DMS53 (cell line): ENCODE measurements around the gene INPP5D.

ENCODE experiments used
- DNase-seq: peaks from one replicate; lab custom pipeline; 2025; lab: John Stamatoyannopoulos, UW

INPP5D gene

DNA sequence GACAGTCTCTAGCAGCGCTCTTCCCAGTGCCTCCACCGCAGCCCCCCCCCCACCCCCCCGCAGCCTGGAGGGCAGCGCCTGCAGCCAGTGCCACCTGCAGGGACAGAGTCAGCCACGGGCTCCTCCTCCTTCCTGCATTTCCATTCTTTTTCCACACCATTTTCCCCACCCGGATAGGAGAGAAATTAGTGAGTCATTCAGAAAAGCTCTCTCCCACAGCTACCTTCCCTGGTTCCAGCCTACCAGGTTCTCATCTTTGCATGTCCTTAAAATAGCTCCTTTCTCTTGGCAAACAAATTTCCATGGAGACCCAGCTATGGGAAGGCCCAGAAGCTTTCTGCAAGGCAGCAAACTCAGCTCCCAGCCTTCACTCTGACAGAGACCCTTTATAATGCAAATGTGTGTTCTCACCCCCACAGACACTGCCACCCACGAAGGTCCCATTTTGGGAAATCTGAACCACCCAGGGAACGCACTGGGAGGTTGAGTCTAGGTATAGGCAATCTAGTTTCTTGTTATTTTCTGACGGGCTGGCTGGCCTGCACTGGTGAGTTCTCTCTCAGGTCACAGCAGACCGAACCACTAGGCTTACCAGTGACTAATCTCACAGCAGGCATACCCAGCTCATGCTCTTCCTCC, 149.5 kb downstream of the INPP5D start:
- DNase-seq: peak; percentile 8

DNA sequence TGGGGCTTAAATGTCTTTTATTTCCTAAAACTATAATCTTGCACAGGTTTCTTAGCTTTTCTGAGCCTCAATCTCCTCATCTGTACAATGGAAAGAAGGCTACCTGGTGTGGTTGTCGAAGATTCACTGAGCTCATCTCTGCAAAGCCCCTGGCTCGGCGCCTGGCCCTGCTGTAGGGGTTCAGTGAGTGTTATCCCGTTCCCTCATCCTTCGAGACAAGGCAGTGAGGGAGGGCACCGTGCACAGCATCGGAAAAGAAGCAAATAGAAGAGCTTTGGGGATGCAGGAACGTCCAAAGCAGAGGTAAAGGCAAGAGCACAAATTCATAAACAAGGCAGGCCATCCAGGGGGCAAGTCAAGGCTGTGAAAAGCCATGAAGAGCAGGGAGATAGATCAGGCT, 150.1 kb downstream of the INPP5D start:
- no peak for DNase-seq

DNA sequence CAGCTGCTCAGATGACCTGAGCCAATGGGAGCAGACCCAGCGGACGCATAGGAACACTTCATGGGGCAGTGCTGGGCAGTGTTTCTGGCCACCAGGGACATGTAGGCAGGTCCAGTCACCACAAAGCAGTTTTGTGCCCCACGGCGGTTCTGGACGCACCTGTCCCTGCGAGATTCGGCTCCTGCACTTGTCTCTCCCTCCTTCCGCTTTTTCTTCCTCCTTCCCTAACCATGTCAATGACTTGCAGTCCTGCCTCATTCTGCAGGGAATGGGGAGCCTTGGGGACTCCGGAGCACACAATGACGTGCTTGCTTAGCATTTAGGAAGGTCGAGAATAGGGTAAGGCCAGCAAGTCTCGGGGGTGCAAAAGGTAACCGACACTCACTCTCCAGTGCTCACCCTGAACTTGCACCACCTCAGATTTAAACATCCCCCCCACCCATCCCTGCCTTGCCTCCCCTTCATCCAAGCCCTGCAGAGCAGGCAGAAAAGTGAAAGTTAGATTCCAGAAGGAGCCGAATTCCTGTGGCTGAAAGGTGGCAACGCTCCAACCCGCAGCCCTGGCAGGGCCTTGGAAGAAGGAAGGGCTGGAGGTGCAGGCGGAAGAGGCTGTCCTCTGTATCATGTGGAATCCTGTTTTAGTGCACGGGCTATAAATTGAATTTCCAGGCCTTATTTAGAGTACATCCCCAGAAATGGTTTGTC, 150.9 kb downstream of the INPP5D start:
- no peak for DNase-seq

DNA sequence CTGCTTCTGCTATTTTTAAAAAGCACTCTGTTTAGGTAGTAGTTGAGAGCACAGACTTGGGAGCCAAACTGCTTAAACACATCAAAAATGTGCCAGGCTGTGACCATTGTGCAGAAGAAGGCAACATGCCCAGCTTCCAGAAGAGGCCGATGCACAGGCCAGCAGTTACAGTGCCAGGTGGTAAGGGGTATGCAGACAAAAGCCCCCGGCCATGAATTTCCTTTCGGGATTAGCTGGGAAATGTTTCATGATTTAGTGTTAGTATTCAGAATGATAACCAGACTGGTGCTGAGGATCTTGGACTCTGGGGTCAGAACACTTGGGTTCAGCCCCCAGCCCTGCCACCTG, 151.4 kb downstream of the INPP5D start:
- no peak for DNase-seq

DNA sequence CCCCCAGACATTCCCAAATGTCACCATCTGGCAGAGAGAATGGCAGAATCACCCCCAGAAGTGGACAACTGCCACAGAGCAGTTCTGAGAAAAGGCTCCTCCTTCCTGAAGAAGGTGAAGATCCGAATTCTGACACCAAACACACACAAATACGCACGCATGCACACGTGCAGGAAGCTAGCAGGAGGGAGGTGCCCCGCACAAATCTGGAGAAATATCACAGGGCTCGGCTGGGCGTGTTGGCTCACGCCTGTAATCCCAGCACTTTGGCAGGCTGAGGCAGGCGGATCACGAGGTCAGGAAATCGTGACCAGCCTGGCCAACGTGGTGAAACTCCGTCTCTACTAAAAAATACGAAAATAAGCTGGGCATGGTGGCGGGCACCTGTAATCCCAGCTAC, 152.9 kb downstream of the INPP5D start:
- no peak for DNase-seq

DNA sequence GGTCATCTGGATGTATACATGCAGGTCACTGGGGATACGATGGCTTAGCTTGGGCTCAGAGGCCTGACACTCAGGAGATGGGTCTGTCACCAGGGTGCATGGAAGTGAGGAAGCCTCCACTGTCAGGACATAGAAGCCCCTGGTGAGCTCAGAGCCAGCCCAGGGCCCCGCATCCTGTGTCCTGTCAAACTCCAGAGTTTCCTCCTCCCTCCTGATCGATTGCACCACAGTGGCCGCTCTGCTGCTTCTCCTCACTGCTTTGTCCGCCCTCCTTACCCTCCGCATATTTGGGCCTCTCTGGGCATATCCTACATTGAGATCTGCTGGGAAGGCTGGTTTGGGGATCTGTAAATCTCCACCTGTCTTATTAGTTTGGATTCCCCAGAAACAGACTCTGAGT, 153.8 kb downstream of the INPP5D start:
- DNase-seq: no peak

DNA sequence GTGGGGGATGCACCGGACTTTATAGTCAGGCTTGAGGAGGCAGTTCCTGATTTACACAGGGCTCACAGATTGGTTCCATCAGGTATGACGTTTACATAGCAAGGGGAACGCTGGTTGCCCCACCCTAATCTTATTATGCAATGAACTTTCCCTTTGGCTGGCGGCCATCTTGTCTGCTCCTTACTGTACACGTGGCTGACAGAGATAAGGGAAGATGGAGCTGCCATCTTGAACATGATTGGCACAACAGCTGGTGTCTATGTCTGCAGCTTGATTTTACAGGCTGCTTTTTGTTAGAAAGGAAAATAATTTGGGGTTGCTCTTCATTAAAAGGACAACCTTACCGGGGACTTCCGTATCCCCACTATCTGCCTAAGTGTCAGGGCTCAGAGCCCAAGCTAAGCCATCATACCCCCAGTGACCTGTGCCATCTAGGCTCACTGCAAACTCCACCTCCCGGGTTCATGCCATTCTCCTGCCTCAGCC, 157.8 kb downstream of the INPP5D start:
- DNase-seq: no peak

DNA sequence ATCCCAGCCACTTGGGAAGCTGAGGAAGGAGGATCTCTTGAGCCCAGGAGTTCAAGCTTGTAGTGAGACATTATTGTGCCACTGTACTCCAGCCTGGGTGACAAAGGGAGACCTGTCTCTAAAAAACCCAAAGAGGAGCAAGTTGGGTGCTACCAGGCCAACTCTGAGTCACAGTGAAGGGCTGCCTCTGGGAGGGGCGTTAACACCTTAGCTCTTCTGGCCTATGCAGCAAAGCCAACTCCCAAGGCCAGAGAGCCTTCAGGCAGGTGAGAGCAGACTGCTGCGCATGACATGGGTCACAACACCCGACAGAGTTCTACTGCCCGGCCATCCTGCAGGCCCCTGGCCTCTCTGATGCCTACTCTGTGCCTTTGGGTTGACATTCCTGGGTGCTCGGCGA, 158.7 kb downstream of the INPP5D start:
- DNase-seq: no peak

DNA sequence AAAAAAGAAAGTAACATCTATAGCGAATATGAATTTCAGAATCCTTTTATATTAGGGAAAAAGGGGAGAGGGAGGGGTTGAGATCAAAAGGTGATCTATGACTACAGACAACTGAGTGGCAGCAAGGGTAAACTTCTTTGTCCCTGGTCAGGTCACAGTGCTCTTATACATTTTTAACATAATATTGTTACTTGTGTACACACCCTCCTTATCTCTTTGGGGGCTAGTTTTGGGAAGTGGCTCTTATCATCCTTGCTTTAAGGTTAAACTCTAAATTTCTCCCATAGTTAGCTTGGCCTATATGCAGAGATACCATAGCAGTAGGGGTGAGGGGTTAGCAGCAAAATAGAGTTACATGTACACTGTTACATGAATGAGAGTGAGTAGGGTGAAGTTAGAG, 159.7 kb downstream of the INPP5D start:
- DNase-seq: no peak

DNA sequence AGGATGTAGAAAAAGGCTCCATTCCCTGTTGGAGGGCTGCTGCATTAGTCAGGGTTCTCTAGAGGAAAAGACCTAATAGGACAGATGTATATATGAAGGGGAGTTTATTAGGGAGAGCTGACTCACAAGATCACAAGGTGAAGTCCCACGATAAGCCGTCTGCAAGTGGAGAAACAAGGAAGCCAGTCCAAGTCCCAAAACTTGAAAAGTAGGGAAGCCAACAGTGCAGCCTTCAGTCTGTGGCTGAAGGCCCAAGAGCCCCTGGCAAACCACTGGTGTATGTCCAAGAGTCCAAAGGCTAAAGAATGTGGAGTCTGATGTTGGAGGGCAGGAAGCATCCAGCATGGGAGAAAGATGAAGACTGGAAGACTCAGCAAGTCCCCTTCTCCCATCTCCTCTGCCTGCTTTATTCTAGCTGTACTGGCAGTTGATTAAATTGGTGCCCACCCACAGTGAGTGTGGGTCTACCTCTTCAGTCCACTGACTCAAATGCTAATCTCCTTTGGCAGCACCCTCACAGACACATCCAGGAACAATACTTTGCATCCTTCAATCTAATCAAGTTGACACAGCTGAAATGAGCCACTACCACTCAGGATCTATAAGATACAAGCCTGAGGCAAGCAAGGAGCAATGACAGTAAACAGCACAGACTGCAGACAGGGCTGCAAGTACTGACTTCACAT, 161.4 kb downstream of the INPP5D start:
- no peak for DNase-seq

DNA sequence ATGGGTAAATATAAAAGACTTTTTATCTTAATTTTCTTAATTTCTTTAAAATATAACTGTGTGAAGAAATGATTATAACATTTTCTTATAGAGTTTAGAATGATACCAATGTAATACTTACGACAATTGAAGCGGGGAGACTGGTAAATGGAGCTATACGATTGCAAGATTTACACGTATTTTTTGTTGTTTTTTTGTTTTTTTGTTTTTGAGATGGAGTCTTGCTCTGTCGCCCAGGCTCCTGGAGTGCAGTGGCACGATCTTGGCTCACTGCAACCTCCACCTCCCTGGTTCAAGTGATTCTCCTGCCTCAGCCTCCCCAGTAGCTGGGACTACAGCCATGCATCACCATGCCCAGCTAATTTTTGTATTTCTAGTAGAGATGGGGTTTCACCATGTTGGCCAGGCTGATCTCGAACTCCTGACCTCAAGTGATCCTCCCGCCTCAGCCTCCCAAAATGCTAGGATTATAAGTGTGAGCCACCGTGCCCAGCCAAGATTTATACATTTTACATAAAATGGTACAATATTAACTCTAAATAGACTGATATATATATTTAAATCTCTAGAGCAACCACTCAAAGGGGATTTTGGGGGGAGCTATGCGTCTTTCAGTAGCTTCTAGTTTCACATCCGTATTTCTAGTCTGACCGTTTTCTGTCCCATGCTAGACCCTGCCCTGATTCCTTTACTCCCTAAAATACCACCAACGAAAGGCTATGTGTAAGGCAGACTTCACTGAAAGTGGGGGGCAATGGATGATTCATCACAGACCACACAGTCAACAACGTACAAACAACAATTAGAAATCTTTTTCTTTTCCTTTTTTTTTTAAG, 163.1 kb downstream of the INPP5D start:
- no peak for DNase-seq

DNA sequence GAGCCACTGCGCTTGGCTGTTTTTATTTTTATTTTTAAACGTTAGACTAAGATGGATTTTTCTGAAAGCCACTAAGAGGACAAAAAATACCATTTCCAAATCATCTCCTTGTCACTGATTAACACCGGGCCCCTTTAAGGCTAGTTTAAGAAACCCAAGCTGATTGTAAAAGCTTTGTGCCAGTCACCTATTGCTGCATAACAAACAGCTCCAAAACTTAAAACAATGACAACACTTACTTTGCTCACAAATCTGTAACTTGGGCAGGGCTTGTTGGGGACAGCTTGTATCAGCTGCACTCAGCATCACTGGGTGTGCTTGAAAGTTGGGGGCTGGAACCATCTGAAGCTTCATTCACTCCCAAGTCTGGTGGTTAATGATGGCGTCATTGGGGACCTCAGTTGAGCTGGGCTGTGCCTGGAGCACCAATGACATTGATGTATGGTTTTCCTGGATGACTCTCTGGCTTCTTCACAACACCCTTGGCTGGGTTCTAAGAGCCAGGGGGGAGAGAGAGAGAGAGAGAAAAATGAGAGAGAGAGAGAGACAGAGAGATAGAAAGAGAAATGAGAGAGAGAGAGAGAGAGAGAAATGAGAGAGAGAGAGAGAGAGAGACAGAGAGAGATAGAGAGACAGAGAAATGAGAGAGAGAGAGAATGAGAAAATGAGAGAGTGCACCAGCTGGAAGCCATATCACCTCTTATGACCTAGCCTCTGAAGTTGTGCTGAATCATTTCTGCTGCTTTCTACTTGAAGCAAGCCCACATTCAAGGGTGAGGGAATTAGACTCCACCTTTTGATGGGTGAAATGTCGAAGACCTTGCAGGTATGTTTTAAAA, 165.3 kb downstream of the INPP5D start:
- DNase-seq: no peak

DNA sequence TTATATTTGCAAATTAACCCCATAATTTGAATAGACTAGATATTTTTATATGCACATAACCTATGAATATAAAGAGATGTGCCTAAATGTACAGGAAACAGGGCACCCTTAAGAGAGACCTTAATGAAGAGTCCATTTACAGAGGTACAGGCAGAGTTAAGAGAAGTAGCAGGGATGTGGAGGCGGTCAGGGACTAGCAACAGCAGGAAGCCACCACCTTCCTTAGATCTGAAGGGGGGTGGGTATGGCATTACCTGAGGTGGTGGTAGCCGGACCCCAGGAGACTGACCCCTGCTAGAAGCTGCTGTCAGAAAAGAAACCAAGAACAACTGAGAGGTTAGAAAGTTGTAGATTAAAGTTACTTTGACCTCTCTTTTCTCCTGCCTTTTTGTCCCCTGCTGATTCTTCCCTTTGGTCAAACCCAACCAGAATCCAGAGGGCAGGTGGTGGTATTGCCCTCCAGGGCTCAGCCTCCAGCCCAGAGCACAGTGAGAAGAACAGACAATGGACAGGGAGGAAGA, 166.4 kb downstream of the INPP5D start:
- DNase-seq: no peak

DNA sequence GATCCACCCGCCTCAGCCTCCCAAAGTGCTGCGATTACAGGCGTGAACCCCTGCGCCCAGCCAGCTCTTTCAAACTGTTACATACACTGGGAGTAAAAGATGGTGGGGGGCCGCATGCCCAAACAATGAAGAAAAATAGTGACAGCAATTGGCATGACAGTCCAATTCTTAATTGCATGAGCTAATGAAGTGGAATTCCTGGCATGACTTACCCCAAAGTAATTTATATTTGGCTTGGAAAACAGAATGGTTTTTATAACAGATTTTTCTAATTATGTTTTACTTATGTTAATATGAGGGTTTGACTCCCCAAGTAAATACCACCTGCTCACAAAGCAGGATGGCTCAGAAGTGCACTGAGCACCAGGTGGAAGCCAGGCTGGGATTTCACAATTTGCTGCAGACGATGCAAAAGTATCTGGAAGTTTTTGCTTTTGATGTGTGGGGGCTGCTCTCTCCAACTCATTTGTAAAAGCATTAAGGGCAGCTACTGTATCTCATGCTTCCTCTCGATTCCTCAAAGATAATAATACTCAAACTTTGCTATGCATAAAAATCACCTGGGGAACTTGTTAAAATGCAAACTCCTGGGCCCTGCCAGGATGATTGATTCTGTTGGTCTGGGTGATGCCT, 167.3 kb downstream of the INPP5D start:
- no peak for DNase-seq

DNA sequence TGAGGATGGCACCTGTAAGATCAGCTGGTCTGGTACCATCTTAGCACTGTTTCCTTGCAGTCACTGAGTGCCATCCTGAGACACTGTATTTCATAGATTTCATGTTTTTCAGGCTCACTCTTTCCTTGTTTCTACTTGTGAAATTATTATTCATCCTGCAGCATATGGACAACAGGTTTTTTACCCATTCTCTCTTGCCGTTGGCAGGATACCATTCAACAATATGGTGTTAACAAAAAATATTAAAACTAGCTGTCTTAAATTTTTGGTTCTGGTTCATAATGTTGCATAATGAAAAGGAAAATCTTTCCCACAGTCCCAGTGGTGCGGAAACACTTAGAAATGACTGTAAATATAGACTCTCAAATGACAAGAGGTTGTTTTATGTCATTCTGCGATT, 168.2 kb downstream of the INPP5D start:
- DNase-seq: no peak

DNA sequence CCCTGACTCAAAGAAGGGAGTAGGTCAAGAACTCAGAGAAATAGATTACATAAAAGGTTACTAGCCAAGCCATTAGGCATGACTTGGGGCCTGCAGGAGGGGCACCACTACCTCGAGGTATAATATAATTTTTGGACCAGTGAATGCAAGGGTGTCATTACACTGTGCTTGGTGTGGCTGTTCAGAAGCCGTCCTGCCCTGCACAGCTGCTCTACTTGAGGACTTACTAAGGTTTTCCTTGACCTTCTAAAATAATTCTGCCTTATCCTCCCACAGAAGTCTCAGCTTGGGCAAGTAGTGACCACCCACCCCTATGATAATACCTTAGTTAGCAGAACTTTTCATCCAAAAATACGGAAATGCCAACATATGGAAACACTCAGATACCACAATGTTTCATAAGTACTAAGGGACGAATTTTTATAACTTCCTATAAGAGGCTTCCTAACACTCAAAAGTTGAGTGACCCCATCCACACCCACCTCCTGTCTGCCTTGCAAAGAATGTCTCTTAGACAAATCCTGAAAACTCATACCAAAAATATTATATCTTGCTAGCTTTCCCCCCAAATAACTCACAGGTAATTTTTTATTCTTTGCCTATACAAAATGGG, 173.6 kb downstream of the INPP5D start:
- no peak for DNase-seq

DNA sequence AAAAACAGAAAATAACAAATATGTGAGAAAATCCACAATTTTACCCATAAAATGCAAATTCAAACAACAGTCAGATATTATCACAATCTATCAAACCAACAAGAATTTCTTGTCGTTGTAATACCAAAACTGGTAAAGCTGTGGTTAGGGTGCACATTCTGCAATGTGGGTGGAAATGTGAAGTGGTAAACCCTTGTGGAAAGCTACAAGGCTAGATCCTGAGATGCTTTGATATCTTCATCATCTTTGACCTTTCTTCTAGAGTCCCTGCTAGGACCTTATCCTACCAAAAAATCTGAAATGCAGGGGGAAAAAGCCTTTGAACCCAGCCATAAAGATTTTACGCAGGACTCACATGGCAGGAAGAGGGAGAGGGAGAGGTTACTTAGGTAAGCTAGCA, 174.1 kb downstream of the INPP5D start:
- no peak for DNase-seq

DNA sequence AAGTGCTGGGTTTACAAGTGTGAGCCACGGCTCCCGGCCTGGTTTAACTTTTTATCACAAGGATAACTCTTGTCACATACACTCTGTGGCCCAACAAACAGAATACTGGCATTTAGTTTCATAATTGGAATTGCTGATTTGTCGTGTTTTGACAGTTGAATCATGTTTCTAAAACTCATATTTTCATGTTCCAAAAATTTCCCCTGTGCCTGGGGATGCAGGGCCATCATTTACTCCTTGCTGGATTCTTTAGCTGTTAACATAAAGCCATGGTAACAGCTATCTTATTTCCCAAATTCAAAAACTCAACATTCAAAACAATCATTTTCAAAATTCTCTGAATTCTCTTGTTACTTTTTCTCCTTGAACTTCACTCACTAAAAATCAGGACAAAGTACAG, 174.9 kb downstream of the INPP5D start:
- no peak for DNase-seq

DNA sequence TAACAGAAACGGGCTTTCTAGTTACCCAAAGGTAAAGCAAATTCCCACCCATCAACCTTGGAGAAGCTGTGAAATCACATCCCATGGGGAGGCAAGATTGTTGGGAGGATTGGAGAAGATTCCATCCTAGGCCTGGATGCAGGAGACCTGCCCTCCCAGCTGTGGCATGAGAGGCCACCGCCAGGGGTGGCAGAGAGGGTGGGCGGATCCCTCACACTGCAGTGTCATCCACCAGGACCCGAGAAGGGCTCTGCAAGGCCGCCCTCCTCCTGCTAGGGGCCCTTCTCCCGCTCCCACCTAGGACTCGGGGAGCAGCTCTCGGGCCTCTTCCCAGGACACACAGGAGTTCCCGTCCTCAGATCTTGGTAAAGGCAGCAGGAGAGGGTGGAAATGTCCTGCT, 175.8 kb downstream of the INPP5D start:
- no peak for DNase-seq

DNA sequence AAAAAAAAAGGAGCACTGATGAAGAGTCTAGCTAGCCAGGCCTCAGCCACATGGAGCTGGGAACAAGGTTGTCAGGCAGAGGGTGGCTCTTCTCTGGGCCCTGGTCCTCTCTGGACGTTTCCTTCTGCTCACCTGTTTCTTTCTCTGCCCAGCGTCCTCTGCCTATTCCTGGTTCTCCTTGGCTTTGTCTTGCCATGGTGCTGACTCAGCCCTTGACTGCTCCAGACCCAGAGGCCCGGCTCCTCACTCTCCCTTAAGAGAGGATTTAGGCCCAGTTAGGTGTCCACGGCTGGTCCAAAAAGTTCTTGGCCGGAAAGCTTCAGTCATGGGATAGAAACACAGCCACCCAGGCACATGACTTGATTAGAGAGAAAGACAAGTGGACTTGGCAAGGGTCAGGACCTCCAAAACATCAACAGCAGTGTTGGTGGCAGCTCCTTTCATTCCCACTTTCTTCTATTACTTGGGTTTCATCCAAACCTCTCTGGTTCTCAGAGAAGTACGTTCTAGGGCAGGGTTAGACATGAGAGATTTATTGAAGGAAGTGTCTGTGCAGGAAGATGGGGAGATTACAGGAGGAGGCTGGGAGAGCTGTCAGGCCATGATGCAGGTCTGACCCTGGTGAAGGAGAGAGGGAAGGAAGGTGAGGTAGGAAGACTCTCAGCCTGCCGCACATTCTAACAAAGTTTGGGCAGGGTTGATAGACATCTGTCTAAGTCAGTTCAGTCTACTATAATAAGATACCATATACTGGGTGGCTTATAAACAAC, 176.9 kb downstream of the INPP5D start:
- DNase-seq: no peak
